Central memory CD8-positive, alpha-beta T cell (primary cell): ENCODE measurements around the gene ACACB.
"Not testable (repeated sequence)": the region's sequence is repeated elsewhere in the genome, so short reads cannot be mapped to it uniquely, and the experiment has no call there.

ENCODE experiments used
- ATAC-seq: fragments of 150-1000 bp; cut with Tn5 transposase; replicated peaks from 2 replicates; pipeline ENCODE4 v1.10.0; 2022; ENCODE audit warnings: mild to moderate bottlenecking, moderate FRiP score, moderate number of reproducible peaks; ENCODE audit not compliant: poor library complexity, severe bottlenecking; ENCODE audit errors: extremely low read depth
- DNase-seq, 2 donors: peaks; one replicate each; pipeline ENCODE4 v3.0.0; 2021; ENCODE audit warnings: low spot score in 2 of 2
- H3K27ac Mint-ChIP-seq: one replicate; pipeline ENCODE4 v1.8.0; 2022; ENCODE audit warnings: low read depth, mild to moderate bottlenecking, moderate library complexity, mixed read lengths
- H3K27me3 Mint-ChIP-seq: one replicate; pipeline ENCODE4 v1.8.0; 2022; ENCODE audit warnings: mixed read lengths
- H3K36me3 Mint-ChIP-seq: one replicate; pipeline ENCODE4 v1.8.0; 2022; ENCODE audit warnings: mild to moderate bottlenecking, moderate library complexity, mixed read lengths; ENCODE audit not compliant: insufficient read depth
- H3K4me1 Mint-ChIP-seq: one replicate; pipeline ENCODE4 v1.8.0; 2022; ENCODE audit warnings: mixed read lengths
- H3K4me3 Mint-ChIP-seq: one replicate; pipeline ENCODE4 v1.8.0; 2022; ENCODE audit warnings: mild to moderate bottlenecking, moderate library complexity, mixed read lengths
- H3K9me3 Mint-ChIP-seq: one replicate; pipeline ENCODE4 v1.8.0; 2022; ENCODE audit warnings: mixed read lengths

Gene ACACB

GRCh38 chr12:109134186-109134917 lies 18.0 kb downstream of the ACACB start:
- Mint-ChIP-seq H3K27ac (no peak overlapping the region), H3K27me3 (peaks cover 13% of the 10 kb centered on the region), H3K36me3 (peaks cover 5% of the 10 kb centered on the region), H3K4me3 (no peak overlapping the region), H3K4me1 (no peaks in the 10 kb centered on the region), H3K9me3 (no peaks in the 10 kb centered on the region)
- no peak for DNase-seq
- ATAC-seq = no peak

- no peak overlapping the region for H3K27ac Mint-ChIP-seq
- no peak for ATAC-seq
- peaks cover 22% of the 10 kb centered on the region for H3K27me3 Mint-ChIP-seq
- no peaks in the 10 kb centered on the region for H3K4me1 Mint-ChIP-seq
- peaks cover 5% of the 10 kb centered on the region for H3K36me3 Mint-ChIP-seq
- H3K9me3 Mint-ChIP-seq = no peaks in the 10 kb centered on the region
- H3K4me3 Mint-ChIP-seq = no peak overlapping the region
- no peak for DNase-seq
Observed at GRCh38 chr12:109137055-109137454, 20.7 kb downstream of the ACACB start.

- Mint-ChIP-seq H3K27me3 (peaks cover 22% of the 10 kb centered on the region), H3K4me1 (peaks cover 6% of the 10 kb centered on the region), H3K27ac (no peak overlapping the region), H3K4me3 (no peak overlapping the region), H3K36me3 (peaks cover 3% of the 10 kb centered on the region), H3K9me3 (no peaks in the 10 kb centered on the region)
- ATAC-seq (no peak), DNase-seq (no peak)
Observed at GRCh38 chr12:109139360-109139759, 23.0 kb downstream of the ACACB start.

GRCh38 chr12:109139791-109140190 lies 23.4 kb downstream of the ACACB start:
- Mint-ChIP-seq H3K36me3 (peaks cover 3% of the 10 kb centered on the region), H3K27me3 (peaks cover 22% of the 10 kb centered on the region), H3K4me1 (peaks cover 6% of the 10 kb centered on the region), H3K4me3 (no peak overlapping the region), H3K27ac (no peak overlapping the region), H3K9me3 (no peaks in the 10 kb centered on the region)
- ATAC-seq (no peak), DNase-seq (no peak)

DNA sequence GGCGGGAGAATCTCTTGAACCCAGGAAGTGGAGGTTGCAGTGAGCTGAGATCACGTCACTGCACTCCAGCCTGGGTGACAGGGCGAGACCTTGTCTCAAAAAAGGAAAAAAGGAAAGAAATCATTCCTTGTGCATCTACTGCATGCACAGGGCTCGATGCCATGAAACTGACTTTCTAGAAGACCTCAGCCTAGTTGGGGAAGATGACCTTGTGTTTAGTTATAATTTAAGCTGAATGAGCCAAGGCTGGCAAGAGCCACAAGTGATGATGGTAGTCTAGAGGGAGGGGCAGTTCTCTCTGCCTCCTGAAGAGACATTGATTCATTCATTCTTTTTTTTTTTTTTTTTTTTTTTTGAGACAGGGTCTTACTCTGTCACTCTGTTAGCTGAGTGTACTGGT lies 24.2 kb downstream of the ACACB start:
- DNase-seq = no peak

GRCh38 chr12:109144224-109144623 lies 27.8 kb downstream of the ACACB start:
- Mint-ChIP-seq H3K27ac (no peak overlapping the region), H3K27me3 (peaks cover 10% of the 10 kb centered on the region), H3K9me3 (no peaks in the 10 kb centered on the region), H3K36me3 (peaks cover 2% of the 10 kb centered on the region), H3K4me3 (no peak overlapping the region), H3K4me1 (peaks cover 6% of the 10 kb centered on the region)
- ATAC-seq (no peak), DNase-seq (no peak)

More for the DNA sequence above, 24.2 kb downstream of the ACACB start:
- peaks cover 6% of the 10 kb centered on the region for H3K4me1 Mint-ChIP-seq
- peaks cover 2% of the 10 kb centered on the region for H3K36me3 Mint-ChIP-seq
- ATAC-seq = no peak
- no peak overlapping the region for H3K27ac Mint-ChIP-seq
- peaks cover 22% of the 10 kb centered on the region for H3K27me3 Mint-ChIP-seq
- H3K9me3 Mint-ChIP-seq = no peaks in the 10 kb centered on the region
- H3K4me3 Mint-ChIP-seq = no peak overlapping the region

DNA sequence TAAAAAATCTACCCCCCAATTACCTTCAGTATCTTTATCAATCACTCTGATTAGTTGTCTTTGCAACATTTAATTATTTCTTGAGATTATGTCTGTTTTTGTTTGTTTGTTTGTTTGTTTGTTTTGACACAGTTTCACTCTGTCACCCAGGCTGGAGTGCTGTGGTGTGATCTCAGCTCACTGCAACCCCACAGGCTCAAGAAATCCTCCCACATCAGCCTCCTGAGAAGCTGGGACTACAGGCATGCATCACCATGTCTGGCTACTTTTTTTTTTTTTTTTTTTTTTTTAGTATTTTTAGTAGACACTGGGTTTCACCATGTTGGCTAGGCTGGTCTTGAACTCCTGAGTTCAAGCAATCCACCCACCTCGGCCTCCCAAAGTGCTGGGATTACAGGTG lies 30.7 kb downstream of the ACACB start:
- H3K9me3 Mint-ChIP-seq, DNase-seq, ATAC-seq, H3K27me3 Mint-ChIP-seq, H3K4me3 Mint-ChIP-seq, H3K36me3 Mint-ChIP-seq, H3K27ac Mint-ChIP-seq, H3K4me1 Mint-ChIP-seq: not testable (repeated sequence)

DNA sequence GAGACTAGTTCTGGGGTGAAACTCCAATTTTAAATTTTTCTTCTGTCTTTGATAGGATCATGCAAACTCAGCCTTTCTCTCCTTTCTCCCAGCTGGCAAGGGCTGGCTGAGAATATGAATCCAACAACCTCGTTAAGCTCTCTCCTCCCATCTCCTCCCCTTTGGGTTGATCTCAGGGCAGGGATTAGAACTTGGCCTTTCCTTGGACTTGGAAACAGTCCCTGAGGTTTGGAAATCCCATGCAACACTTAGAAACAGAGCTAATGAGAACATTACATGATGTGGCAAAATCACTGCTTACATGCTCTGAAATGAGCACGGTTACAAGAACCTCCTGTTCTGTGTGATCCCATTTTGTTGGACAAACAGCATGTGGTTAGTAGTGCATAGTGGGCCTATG lies 31.6 kb downstream of the ACACB start:
- Mint-ChIP-seq H3K27me3 (no peaks in the 10 kb centered on the region), H3K9me3 (no peaks in the 10 kb centered on the region), H3K27ac (no peak overlapping the region), H3K4me1 (peaks cover 1% of the 10 kb centered on the region), H3K36me3 (peaks cover 2% of the 10 kb centered on the region), H3K4me3 (no peak overlapping the region)
- DNase-seq (no peak), ATAC-seq (no peak)

- ATAC-seq = no peak
- H3K9me3 Mint-ChIP-seq = no peaks in the 10 kb centered on the region
- H3K4me1 Mint-ChIP-seq = peaks cover 6% of the 10 kb centered on the region
- peaks cover 5% of the 10 kb centered on the region for H3K36me3 Mint-ChIP-seq
- no peak overlapping the region for H3K27ac Mint-ChIP-seq
- DNase-seq = no peak
- no peaks in the 10 kb centered on the region for H3K27me3 Mint-ChIP-seq
- H3K4me3 Mint-ChIP-seq = no peak overlapping the region
Observed at GRCh38 chr12:109150124-109150640, 33.8 kb downstream of the ACACB start.

- Mint-ChIP-seq H3K4me3 (no peak overlapping the region), H3K9me3 (no peaks in the 10 kb centered on the region), H3K27ac (no peak overlapping the region), H3K27me3 (no peaks in the 10 kb centered on the region), H3K36me3 (peaks cover 5% of the 10 kb centered on the region), H3K4me1 (peaks cover 11% of the 10 kb centered on the region)
- DNase-seq (no peak), ATAC-seq (no peak)
Observed at GRCh38 chr12:109151457-109151856, 35.1 kb downstream of the ACACB start.

- peak overlapping the region; percentile 87 for H3K4me3 Mint-ChIP-seq
- no peak for ATAC-seq
- H3K9me3 Mint-ChIP-seq = no peaks in the 10 kb centered on the region
- peaks cover 11% of the 10 kb centered on the region for H3K4me1 Mint-ChIP-seq
- no peaks in the 10 kb centered on the region for H3K27me3 Mint-ChIP-seq
- DNase-seq = no peak
- peaks cover 3% of the 10 kb centered on the region for H3K36me3 Mint-ChIP-seq
- no peak overlapping the region for H3K27ac Mint-ChIP-seq
Observed at GRCh38 chr12:109153821-109154441, 37.5 kb downstream of the ACACB start.

GRCh38 chr12:109154451-109155438 lies 38.4 kb downstream of the ACACB start:
- Mint-ChIP-seq H3K27ac (peak overlapping the region; percentile 41), H3K36me3 (peaks cover 3% of the 10 kb centered on the region)
- DNase-seq = peak; percentile 65 to 68

More at GRCh38 chr12:109154451-109155438, 38.4 kb downstream of the ACACB start:
- H3K27me3 Mint-ChIP-seq = no peaks in the 10 kb centered on the region
- peak; percentile 96 for ATAC-seq
- H3K4me1 Mint-ChIP-seq = peaks cover 11% of the 10 kb centered on the region
- peak overlapping the region; percentile 87 for H3K4me3 Mint-ChIP-seq
- no peaks in the 10 kb centered on the region for H3K9me3 Mint-ChIP-seq
